DOHH2 (cell line): ENCODE results near the gene TNRC6C.

Experiments
- EZH2phosphoT487 ChIP-seq: fragments of 200-600 bp; sonication (generic); IDR thresholded peaks from 2 replicates; pipeline ENCODE4 v1.6.1; 2017; ENCODE audit warnings: borderline replicate concordance, mild to moderate bottlenecking, antibody characterized with exemption, low read length, moderate library complexity, mixed read lengths
- TF ChIP-seq, protein P1 (sequence below): fragments of 200-600 bp; sonication (generic); IDR thresholded peaks from one replicate; pipeline ENCODE4 v1.5.1; 2014; ENCODE audit warnings: antibody characterized with exemption, mild to moderate bottlenecking, low read depth, low read length; ENCODE audit not compliant: poor library complexity, severe bottlenecking

DNA sequence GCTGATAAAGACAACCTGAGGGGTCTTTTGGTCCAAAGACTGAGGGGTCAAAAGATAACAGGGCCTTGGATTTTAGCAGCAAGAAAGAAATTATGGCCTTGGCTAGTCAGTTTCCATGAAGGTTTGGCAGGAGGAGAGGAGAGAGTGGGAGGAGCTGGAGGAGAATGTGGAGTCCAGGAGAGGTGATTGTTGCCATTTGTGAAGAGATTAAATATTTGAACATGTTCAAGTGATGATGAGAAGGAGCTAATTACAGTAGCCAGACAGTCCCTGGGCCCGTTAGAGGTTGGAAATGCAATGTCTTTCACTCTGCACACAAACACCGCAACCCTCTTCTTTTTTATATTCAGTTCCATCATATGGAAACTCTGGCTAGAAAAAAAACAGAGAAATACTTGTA is 68.6 kb downstream of the TNRC6C start:
- TF ChIP-seq EZH2phosphoT487 = no peak
- TF ChIP-seq, protein P1, sequence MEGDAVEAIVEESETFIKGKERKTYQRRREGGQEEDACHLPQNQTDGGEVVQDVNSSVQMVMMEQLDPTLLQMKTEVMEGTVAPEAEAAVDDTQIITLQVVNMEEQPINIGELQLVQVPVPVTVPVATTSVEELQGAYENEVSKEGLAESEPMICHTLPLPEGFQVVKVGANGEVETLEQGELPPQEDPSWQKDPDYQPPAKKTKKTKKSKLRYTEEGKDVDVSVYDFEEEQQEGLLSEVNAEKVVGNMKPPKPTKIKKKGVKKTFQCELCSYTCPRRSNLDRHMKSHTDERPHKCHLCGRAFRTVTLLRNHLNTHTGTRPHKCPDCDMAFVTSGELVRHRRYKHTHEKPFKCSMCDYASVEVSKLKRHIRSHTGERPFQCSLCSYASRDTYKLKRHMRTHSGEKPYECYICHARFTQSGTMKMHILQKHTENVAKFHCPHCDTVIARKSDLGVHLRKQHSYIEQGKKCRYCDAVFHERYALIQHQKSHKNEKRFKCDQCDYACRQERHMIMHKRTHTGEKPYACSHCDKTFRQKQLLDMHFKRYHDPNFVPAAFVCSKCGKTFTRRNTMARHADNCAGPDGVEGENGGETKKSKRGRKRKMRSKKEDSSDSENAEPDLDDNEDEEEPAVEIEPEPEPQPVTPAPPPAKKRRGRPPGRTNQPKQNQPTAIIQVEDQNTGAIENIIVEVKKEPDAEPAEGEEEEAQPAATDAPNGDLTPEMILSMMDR = no peak
